EL (cell line): ENCODE measurements around the gene FAM217B.

Source experiments
- DNase-seq: peaks from one replicate; pipeline ENCODE4 v3.0.0-alpha.2; 2016

Gene FAM217B

DNA sequence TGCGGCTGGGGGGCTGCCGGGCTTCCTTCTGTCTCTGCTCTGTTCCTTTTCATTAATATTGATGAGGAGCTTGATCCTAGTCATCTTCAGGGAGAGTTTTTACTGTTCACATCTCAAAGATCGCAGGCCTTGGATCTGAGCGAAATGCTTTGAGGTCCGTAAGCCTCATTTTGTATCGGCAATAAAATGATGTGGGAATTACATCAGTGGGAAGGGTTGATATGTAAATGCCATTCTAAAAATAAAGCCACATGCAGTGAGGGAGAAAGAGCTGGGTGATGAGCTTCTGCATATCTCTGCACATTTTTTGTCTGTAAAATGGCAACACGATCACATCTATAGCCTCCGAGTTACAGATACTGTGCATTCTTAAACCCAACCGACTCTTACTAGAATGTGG, 42.9 kb downstream of the FAM217B start:
- no peak for DNase-seq

DNA sequence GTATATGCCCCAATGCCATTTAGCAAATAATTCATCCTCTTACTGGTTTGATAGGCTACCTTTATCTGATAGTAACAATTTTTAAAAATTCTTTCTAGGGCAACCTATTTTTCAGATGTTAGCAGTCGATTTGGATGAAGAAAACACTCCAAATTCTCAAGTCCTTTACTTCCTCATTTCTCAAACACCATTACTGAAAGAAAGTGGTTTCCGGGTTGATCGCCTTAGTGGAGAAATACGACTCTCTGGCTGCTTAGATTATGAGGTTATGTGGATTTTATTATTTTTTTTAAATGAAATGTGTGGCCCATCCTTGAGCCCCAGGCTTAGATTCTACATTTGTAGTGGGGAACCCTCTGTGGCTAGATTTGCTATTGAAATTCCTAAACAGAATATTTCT, 44.4 kb downstream of the FAM217B start:
- no peak for DNase-seq

GRCh38 chr20:59985164-59985563, 45.0 kb downstream of the FAM217B start:
- DNase-seq, result no peak

DNA sequence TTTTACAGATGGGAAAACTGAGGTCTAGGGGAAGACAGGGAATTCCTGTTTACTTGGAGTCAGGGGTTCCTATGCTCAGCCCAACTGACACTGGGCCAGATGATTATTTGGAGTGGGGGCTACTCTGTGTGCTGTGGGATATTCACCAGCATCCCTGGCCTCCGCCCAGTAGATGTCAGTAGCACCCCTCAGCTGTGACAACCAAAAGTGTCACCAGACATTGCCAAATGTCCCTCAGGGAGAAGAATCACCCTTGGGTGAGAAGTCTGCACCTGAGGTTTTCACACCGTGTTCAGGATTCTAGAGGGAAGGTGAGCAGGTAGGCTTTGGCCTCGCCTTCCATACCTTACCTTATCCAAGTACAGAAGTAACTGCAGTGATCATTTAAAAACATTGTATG, 45.7 kb downstream of the FAM217B start:
- DNase-seq, result no peak

GRCh38 chr20:59987135-59987534, 46.9 kb downstream of the FAM217B start:
- DNase-seq, result no peak

GRCh38 chr20:59988141-59988540, 48.0 kb downstream of the FAM217B start:
- DNase-seq, result peak; percentile 9

DNA sequence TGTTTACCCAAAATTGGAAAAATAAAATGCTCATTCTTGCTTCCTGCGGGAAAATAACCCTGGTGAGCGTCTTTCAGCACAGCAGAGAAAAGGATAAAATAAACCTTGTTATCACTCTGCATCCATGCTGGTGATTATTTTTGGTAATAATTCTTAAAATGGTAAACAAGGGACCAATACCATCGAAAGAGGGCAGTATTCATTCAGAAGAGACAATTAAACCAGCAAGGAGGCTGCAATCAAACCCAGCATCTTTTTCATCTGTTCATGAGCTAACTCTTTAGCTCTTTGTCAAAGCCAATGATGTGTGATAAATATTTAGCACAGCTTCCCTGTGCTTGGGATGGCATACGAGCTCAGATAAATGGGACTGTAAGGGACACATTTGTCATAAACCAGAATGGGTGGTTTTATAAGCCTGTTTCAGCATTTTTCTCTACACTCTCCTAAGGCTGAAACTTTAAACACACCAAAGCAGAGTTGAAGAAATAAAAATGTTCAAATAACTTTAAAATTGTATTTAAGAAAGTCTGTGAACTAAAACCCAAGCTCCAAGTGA, 52.4 kb downstream of the FAM217B start:
- DNase-seq, result no peak

DNA sequence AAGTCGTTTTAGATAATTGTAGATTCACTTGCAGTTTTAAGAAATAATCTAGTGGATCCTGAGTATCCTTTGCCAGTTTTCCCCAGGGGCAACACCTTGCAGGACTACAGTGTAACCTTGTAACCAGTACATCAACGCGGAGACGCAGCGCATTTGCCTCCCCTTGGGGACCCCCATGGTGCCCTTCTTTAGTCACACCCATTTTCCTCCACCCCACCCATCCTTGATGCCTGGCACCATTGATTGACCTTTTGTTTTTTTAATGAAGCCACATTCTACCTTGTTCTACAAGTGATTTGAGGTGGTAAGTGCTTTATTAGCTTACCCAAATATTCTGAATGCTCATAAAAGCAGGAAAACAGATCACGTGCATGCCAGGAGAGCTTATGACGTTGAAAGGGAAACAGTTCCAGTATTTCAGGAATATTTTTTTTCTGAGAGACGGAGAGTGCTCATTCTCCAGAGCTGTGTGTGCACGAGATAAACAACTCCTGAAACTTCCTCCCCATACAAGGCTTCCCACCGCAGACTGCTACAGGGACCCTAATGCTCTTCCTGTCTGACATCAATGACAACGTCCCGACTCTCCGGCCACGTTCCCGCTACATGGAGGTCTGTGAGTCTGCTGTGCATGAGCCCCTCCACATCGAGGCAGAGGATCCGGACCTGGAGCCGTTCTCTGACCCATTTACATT, 53.7 kb downstream of the FAM217B start:
- DNase-seq, result no peak

GRCh38 chr20:59994697-59995122, 54.5 kb downstream of the FAM217B start:
- peak; percentile 23 for DNase-seq

- no peak for DNase-seq
These were observed 55.9 kb downstream of the FAM217B start for GRCh38 chr20:59996108-59996507.

DNA sequence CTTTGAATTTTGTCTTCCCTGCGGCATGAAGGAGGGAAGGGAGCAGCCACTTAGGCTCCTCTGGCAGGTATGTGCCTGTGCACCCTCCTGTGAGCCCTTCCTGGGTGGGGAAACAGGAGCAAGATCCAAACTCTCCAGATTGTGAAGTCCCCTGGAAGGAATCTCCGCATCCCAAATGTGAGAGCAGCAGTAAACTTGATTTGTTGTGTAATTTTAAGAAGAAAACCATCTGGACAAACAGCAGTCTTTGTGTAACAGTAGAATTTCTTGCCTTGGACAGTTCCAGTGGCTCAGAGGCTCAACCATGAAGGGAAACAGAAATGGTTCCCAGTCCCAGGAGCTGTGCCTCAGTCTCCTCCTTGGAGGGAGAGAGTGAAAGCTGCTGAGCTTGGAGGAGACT, 57.7 kb downstream of the FAM217B start:
- DNase-seq, result no peak
